ENCODE data around the gene KIF21B.

DNA sequence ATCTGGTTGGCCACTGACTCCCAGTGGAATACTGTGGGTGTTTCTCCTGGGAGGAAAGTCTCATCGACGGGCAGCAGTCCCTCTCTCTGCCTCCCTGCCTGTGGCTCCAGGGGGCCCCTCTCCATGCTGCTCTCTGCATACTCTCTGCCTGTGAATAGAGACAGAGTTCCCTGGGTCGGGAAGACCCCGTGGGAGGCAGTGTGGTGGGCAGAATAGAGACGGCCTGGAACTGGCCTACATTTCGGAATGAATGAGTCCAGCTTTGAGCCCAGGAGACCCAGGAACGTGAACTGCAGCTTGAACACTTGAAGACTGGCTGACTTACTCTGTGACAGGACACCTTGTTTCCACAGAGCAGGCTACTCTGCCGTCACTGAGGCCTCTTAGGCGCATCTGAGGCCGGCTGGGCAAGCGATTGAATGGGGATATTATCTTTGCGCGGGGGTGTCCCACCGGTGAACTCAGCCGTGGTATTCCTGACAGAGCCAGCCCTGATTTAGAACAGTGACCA, 64.0 kb downstream of the KIF21B start:
- TF ChIP-seq, protein P1, sequence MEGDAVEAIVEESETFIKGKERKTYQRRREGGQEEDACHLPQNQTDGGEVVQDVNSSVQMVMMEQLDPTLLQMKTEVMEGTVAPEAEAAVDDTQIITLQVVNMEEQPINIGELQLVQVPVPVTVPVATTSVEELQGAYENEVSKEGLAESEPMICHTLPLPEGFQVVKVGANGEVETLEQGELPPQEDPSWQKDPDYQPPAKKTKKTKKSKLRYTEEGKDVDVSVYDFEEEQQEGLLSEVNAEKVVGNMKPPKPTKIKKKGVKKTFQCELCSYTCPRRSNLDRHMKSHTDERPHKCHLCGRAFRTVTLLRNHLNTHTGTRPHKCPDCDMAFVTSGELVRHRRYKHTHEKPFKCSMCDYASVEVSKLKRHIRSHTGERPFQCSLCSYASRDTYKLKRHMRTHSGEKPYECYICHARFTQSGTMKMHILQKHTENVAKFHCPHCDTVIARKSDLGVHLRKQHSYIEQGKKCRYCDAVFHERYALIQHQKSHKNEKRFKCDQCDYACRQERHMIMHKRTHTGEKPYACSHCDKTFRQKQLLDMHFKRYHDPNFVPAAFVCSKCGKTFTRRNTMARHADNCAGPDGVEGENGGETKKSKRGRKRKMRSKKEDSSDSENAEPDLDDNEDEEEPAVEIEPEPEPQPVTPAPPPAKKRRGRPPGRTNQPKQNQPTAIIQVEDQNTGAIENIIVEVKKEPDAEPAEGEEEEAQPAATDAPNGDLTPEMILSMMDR (IDR thresholded peaks at IDR 0.05; ENCODE audit: poor library complexity): no peak
- no peak for TF ChIP-seq EZH2 (IDR thresholded peaks at IDR 0.05; ENCODE audit: borderline replicate concordance)
- TF ChIP-seq EZH2phosphoT487 (IDR thresholded peaks at IDR 0.05; ENCODE audit: low read depth, severe bottlenecking, unreplicated experiment): no peak
